Ramos (cell line): ENCODE results near the gene PTGR3.

Experiments
- in situ Hi-C: fragments of 300-500 bp; cut with MboI; formaldehyde crosslinking; loops from one replicate; pipeline ENCODE4 v1.14.3; 2022; ENCODE audit warnings: low sequenced_read_pairs; ENCODE audit not compliant: unreplicated experiment

The PTGR3 gene

DNA sequence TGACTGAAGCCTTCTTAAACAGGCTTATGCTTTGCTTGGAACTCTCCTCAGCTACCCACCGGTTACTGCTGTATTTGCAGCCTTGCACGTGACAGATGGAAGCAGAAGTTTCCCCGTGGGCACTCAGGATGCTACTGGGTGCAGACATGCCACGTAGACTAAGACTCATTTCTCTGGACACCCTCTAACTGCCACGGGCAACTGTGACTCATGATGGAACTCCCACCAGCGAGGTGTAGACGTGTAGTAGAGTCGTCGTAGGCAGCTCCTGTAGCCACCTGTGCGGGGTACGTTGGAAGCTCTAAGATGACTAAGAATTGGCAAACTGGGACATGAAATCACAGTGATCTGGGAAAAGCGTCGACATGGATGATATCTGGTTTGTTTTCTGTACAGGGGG is 29.2 kb upstream of the PTGR3 start:
- in situ Hi-C loops, result no loop called here

DNA sequence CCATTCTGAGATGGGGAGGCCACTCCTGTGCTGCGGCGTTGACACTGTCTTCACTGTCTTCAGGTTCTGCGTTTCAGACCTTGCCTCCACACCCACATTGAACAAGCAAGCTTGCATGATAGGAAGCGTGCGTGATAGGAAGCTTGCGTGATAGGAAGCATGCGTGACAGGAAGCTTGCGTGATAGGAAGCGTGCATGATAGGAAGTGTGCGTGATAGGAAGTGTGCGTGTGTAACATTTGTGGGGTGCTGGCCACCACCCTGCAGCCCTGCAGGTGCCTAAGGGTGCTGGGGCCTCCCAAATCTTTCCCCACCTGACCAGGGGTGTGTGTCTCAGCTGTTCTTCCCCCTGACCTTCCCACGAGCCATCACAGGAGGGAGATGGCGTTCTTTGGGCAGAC is 27.0 kb upstream of the PTGR3 start:
- in situ Hi-C loops, result no loop called here

DNA sequence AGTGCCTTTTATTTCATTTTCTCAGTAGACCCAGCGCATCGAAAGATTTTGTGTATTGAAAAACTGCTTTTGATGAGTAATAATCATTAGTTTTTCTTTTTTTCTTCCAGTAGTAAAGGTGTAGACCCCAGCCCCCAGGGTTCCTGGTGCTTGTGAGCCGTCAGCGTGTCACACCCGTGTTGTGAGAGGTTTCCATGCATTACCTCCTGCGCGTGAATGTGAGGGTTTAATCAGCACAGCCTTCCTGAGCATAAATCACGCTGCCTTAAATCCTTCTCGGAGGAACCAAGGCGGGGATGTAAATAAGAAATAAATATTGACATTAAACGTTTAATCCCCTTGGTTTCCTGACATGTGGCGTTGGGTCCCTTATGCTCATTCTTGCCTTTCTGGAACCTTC is 26.0 kb upstream of the PTGR3 start:
- in situ Hi-C loops, result no loop called here

DNA sequence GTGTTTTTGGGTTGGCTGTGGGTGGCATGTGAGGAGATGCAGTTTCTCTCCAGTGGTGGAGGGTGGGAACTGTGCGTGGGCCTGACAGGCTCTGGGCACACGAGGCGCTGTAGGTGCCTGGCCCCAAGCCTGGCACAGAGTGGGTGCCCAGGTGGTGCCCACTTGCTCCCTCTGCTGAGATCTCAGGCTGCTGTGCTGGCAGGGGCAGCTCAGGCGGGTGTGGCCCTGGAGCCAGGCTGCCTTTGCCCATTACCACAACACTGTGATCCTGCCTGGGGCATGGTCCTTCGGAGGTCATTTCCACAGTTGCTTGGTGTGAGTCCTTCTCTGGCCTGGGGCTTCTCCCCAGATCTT is 22.1 kb upstream of the PTGR3 start:
- in situ Hi-C loops, result no loop called here

DNA sequence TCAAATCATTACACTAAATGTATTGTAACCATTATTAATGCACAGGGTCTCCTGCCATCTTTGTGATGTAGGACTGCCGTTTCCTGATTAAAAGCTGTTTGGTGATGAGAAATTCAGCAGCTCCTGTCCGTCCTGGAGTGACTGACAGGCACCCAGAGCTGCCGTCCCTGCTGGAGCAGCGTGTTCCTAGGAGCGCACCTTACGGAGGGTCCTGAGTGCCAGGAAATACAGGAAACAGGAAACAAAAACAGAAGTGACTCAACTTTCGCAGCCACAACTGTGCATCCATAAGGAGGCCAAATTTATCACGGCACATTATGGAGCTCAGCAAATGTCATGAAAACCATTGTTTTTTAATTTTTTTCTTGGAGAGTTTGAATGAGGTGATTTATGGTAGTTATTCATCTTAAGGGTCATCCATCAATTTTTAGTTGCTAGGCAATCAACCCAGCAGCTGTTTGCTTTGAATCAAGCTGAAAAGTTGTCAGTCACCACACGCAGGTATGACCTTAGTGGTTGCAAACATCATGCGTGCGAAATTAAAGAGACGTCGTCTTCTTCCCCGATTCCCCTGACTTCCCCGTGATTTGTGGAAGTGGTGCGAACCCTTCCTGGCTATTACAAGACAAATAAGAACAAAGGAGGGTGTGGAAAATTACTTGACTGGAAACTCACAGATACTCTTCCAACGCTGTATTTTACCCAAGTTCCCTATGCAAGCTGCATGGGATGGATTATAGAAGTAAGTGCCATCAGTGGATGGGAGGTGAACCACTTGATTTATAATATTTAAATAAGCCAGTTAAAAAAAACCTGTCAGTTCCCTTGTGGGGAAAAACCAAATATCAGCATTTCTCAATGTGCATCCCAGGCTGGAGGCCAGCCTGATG is 21.5 kb upstream of the PTGR3 start:
- in situ Hi-C loops, result no loop called here

DNA sequence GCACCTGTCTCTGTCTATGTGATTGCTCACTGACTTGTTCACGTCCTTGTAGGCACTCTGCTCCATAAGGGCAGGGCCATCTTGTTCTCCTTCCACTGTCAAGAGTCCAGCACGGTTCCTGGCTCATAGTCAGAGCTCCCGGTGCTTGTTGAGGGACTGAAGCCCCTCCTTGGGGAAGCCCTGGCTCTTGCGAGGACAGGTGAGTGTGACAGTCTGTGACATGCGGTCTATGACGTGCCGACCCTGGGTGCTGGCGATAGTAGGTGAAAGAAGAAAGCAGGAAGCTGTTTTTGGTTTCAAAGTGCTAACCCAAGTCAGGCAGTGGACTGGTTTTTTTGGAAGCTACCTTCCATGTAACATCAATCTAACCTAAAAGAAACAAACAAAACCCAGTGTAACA is 20.5 kb upstream of the PTGR3 start:
- in situ Hi-C loops, result no loop called here

DNA sequence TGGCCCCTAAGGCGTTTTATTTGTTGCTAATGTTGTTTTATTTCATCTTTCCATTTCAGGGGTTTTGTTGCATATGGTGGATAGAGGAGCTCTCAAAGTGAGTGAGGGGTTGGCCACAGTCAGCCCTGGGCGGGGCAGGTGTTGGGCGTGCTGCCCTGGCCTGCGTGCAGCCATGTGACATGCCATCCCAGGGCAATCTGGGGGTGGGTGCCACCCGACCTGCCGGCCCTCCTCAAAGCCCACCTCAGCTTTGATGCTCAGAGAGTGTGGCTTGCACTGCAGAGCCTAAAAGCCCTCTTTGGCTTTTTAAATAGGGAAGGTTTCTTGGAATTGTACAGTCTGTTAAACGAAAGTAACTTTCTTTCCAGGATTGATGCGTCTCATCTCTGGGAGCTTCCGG is 20.0 kb upstream of the PTGR3 start:
- in situ Hi-C loops, result no loop called here

DNA sequence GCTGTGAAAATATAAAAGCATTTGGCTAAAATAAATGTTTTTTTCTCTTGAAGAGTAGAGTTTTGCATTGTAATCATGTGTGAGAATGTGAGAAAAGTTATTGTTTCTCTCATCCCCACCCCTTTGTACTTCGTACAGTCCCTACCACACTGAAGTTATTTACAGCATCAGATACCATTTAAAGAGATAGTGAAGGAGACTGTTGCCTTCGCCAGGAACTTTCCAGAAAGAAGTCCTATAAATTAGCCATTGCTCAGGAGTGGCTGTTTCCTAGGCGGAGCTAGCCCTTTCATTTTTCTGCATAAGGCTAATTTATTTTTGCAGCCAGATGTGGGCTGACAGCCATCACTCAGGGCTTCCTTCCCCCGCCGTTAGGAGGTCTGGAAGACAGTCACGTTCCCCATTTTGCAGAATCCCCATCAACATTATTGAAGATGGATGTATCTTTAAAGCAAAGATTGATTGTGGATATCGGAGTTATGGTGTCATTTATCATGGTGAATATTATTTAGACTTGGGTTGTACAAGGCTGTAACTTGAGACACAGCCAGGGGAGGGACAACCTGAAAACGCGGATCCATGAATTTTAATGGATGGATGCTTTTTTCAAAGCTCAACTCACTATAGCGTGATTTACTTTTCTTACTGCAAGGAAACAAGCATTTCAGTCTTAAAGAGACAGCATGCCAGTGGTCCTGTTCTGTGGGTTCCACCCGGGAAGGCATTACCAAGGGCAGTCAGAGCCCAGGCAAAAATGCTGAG is 18.8 kb upstream of the PTGR3 start:
- in situ Hi-C loops, result no loop called here

DNA sequence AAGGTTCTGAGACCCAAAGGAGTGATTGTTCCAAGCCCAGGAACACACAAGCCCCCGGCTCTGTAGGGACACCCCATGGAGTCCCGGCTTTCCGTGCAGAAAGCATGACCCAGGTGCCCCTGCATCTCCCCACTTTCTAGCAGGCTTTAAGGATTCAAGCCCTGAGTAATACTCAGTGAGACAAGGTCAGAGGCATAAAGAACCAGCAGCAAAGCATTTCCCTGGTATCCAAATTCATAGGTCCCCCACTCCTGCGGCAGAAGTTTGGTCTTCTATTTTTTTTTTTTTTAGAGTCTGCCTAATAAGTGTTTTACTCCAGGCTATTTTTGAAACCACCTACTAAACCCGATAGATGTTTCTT is 18.0 kb upstream of the PTGR3 start:
- in situ Hi-C loops, result no loop called here

DNA sequence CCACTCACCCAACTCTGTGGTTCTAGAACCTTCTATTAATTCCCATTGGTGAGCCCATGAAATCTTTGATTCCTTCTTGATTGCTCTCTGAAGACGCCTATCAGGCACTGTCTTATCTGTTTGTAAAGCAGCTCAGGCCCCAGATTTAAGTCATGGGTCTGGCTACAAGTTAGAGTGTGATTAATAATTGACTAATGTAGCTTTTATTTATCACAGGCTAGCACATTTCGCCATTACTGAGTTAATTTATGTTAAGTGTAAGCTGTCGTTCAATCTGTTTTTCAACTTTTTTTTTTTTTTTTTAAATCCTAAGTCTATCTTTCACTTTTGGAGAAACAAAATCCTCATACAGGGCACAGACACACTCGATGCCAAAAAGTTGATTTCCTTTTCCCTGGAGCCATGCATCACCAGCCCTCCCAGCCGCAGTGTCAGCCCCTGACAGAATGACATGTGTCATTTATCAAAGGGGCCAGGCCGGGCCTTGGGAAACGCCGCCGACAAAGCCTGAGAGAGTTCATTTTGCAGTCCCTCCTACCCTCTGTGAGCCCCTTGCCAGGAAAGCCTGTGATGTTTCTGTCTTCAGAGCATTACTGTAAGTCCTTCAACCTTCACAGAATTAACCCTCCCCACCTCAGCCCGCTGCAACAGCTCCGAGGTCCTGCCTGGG is 17.5 kb upstream of the PTGR3 start:
- in situ Hi-C loops, result no loop called here

DNA sequence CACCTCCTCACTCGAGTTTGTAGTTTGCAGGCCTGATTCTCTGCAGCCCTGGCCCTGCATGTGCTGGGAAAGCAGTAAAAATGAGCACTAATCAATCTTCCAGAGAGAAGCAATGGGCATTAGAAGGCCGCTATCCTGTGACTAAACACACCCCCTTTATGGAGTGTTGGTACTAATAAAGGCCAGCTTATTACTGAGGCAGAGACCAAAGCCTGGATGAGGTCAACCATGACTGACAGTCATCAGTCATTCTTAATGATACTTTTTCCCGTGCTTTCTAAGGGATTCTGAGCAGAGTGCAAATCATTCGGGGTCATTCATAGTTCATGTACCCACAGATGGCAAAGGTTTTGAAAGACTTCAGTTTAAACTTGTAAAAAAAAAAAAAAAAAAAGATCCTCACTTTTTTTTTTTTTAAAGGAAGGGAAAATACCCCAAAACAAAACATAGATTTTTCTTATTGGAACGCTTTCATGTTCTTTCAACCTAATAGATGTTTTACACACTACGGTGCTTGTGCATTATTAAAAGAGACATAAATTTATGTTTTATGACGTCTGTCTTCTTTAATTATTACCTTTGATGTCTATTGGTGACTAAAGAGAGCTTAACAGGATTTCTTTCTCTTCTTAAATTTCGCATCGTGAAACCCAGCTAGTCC is 14.9 kb upstream of the PTGR3 start:
- in situ Hi-C loops, result no loop called here

DNA sequence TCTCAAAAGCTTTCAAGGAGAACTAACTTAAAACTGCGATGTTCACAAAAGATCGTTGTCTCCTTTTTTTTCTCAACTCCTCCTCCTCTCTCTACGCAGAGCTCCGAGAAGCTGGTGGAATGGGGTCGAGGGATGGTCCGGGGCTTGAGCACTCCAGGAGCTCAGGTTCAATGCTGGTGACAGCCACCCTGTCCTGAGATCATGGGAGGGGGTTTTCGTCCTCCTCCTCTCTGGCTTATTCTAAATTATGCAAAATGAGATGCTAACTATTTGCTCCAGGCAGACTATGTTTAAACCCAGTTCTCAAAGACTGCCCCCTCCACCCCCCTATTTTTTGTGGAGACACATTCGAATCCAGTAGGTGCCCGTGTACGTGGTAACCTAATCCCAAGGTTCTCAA is 13.5 kb upstream of the PTGR3 start:
- in situ Hi-C loops, result no loop called here

DNA sequence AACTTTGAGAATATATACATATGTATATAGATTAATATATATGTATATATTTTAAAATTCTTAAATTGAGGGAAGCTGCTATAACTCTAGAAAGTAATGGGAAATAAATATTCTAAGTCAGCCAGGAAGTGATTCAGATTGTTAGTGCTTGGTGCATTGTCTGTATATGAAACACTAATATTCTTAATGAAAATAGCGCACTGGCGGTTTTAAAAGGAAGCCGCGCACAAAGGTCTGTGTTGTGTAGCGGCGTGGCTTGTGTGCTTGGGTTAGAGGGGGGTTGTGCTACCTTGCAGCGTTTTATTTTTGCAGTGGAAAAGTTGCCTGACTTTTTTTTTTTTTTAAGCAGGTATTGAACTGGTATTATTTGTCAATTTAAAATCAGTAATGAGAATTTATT is 13.0 kb upstream of the PTGR3 start:
- in situ Hi-C loops, result no loop called here

DNA sequence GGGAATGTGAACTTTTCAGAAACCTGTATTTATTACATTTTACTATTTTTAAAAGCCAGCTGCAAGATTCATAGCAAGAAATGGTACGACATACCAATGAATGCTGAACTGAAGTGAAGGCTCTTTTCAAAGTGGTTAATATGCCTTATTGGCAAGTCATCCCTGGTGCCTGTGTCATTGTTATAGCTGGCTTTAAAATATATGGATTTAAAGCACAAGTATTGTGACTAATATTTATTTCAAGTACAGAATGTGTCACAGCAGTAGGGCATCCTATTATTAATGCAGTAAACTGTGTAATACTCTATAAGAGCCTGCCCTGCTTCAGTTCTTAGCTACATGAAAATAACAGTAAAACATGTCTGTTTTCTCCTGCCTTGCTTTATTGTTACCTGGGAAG is 12.5 kb upstream of the PTGR3 start:
- in situ Hi-C loops, result no loop called here

DNA sequence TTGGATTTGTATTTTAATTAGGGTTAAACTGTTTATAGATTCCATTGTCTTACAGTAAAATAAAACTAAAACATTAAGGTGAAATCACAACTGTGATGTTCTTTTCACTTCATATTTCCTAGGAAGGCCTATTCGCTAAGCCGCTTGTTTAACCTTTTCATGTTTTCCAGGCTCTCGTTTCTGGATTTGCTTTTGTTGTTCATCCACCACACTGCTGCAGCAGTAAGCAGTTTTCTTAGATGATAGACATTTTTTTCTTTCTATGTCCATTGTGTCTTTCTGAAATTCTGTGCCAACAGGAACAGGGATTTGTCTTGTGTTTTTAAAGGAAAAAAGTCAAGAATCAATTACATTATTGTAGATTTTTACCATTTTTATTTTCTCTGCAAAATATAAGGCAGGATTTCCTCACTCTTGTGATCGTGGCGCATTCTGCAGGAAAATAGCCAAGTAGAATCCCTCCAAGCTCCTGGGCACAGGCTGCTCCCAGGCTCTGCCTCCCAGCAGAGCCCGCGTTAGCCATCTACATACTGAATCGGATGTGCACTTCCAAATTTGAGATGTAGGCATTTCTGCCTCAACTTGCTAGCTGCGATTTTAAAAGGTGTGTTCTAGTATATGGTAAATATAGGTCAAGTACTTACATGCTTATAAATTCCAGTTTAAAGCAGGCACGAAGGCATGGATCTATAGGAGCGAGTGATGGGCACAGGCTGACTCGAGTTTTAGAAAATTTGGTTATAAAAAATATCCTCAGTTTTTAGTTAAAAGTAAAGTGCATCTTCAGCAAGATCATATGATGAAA is 11.8 kb upstream of the PTGR3 start:
- in situ Hi-C loops, result no loop called here

DNA sequence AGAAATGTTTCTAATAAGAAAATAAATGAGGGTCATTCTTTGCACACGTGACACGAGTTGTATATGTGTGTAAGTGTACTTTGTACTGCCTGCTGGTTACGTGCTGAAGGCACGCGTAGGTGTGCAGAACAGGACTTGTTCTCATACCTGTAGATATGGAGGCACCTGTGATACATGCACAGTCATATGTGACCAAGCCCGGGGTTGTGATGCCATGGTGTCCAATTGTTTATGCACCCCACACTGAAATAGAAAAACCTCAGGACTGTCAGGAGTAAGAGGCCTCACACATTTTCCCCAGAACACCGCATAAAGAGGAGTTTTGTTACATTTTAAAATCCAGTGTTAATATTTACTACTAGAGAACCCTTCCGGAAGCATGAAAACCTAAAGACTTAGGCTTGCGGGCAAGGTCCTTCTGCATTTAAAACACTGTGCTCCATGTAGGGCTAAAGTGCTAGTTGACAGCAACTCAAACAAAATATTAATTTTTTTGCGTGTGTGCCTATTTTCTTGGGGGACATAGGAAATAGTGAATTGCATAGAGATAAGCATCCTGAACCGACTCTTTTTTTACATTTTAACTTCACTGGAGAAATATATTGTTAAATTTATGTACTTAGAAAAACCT is 10.9 kb upstream of the PTGR3 start:
- in situ Hi-C loops, result no loop called here

DNA sequence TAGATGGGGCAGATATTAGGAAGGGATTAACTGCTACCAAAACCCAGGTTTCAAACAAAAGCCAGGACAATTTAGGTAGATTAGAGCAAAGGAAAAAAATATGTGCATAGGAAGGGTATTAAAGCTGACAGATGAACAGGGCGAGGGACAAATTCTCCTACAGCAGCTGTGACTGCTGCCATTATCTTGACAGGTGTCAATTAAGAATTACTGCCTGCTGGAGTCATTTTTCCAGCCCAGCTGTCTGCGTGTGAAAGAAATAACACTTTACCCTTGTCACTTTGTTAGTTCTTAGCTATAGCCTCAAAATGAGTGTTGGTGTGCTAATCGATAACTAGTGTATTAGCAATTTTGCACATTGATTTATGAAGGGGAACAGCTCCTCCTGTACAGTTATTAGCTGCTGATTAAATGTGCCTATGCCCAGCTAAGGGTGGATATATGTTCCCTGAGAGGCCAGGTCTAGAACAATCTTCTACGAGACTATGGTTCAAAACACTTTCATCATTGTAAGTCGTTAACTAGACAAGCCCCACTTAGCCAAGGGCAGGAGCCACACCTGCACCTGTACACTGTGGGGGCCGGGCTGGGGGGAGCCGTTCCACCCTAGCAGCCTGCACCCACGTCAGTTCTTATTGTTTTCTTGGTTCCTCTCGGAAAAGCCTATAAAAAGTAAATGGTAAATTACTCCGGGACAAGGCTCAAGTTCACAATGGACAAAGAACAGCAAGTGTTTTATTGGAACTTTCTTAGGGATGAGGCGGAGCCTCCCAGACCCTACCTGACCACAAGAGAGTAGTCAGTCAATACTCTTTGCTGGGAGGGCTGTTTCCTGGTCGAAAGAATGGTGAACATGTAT is 9.4 kb upstream of the PTGR3 start:
- in situ Hi-C loops, result no loop called here

DNA sequence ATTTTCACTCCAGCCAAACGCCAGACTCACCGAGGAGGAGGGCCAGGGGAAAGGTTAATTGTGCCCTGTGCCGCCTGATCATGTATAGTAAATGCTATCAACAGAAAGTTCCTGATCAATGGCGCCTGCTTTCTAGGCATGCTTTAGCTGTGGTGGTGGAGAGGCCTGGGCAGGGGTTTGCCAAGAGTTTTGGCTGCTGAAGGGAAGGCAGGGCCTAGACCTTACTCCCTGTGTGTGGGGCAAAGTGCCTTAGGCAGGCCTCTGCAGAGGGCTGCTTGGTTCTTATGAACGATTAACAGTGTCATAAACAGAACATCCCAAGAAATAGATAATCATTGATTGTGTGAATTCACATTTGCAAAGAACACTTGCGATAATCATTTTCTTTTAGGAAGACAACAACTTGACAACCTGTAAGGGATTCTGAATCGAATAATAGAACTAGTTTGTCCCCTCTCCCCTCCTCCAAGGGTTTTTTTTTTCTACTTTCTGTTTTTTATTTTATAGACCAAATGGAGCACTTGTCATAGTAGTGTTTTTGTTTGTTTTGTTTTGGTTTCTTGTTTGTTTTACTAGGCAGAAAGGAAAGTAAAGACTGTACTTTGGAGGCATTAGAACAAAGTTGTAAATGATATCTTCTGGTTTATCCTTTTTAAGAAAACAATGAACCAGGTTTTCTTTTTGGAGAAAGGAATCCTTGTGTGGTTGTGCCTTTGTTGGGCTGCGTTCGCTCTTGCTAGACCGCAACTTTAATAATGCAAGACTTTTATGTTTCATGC is 8.2 kb upstream of the PTGR3 start:
- in situ Hi-C loops, result no loop called here
